Stimulated activated naive B cell treated with anti-CD40 and anti-IgM and Interleukin-4, amounts not matched to agents 10 μg/mL and 1 μg/mL and 100 μg/mL, for 72 hours (primary cell): Measurements from ENCODE around the gene STK10.
A peak's percentile ranks its signal among the peaks of the same experiment; 100 is the strongest.
"Not testable (repeated sequence)": the region's sequence is repeated elsewhere in the genome, so short reads cannot be mapped to it uniquely, and the experiment has no call there.

Source experiments
- ATAC-seq, 2 donors: fragments of 150-1000 bp; cut with Tn5 transposase; replicated peaks; 2 replicates each; pipeline ENCODE4 v1.10.0; 2021; ENCODE audit warnings: moderate library complexity in 1 of 2
- DNase-seq: peaks from one replicate; pipeline ENCODE4 v3.0.0; 2021
- H3K27ac Mint-ChIP-seq: one replicate; pipeline ENCODE4 v1.8.0; 2022; ENCODE audit warnings: mild to moderate bottlenecking, mixed read lengths
- H3K27me3 Mint-ChIP-seq, 2 donors: one replicate each; pipeline ENCODE4 v1.8.0; 2022; ENCODE audit warnings: mixed read lengths in 2 of 2
- H3K36me3 Mint-ChIP-seq, 2 donors: one replicate each; pipeline ENCODE4 v1.8.0; 2022; ENCODE audit warnings: mixed read lengths in 2 of 2, mild to moderate bottlenecking in 1 of 2
- H3K4me1 Mint-ChIP-seq, 2 donors: one replicate each; pipeline ENCODE4 v1.8.0; 2022; ENCODE audit warnings: mixed read lengths in 2 of 2, mild to moderate bottlenecking in 1 of 2
- H3K4me3 Mint-ChIP-seq, 2 donors: one replicate each; pipeline ENCODE4 v1.8.0; 2022; ENCODE audit warnings: mild to moderate bottlenecking in 2 of 2, mixed read lengths in 2 of 2, moderate library complexity in 1 of 2
- H3K9me3 Mint-ChIP-seq, 2 donors: one replicate each; pipeline ENCODE4 v1.8.0; 2022; ENCODE audit warnings: mixed read lengths in 2 of 2, mild to moderate bottlenecking in 1 of 2

The STK10 gene

GRCh38 chr5:172042183-172042582, 145.8 kb downstream of the STK10 start:
- H3K27me3 Mint-ChIP-seq: no peaks in the 10 kb centered on the region
- ATAC-seq: no peak
- peaks cover 18 to 25% of the 10 kb centered on the region in 2 donors for H3K4me1 Mint-ChIP-seq
- no peak overlapping the region for H3K4me3 Mint-ChIP-seq
- H3K36me3 Mint-ChIP-seq: peaks cover 9 to 51% of the 10 kb centered on the region in 2 donors
- H3K9me3 Mint-ChIP-seq: no peaks in the 10 kb centered on the region
- DNase-seq: no peak
- H3K27ac Mint-ChIP-seq: peak overlapping the region; percentile 86

GRCh38 chr5:172038167-172038566, 149.9 kb downstream of the STK10 start:
- Mint-ChIP-seq H3K4me3 (no peak overlapping the region), H3K4me1 (peaks cover 21 to 34% of the 10 kb centered on the region in 2 donors), H3K27me3 (no peaks in the 10 kb centered on the region), H3K27ac (no peak overlapping the region), H3K36me3 (peaks cover 2 to 29% of the 10 kb centered on the region in 2 donors), H3K9me3 (no peaks in the 10 kb centered on the region)
- DNase-seq: no peak
- no peak for ATAC-seq

GRCh38 chr5:172035049-172035448, 153.0 kb downstream of the STK10 start:
- peaks cover 20 to 30% of the 10 kb centered on the region in 2 donors for H3K4me1 Mint-ChIP-seq
- H3K27me3 Mint-ChIP-seq: no peaks in the 10 kb centered on the region
- peaks cover 18 to 44% of the 10 kb centered on the region in 2 donors for H3K36me3 Mint-ChIP-seq
- ATAC-seq (peak; percentile 93), DNase-seq (peak; percentile 22)
- peak overlapping the region; percentile 11 to 56 for H3K4me3 Mint-ChIP-seq
- H3K9me3 Mint-ChIP-seq: peaks cover 14 to 15% of the 10 kb centered on the region in 2 donors
- H3K27ac Mint-ChIP-seq: peak overlapping the region; percentile 32

GRCh38 chr5:172031894-172032461, 156.0 kb downstream of the STK10 start:
- DNase-seq (no peak), ATAC-seq (no peak)
- H3K9me3 Mint-ChIP-seq: peaks cover 14 to 15% of the 10 kb centered on the region in 2 donors
- H3K27me3 Mint-ChIP-seq: no peaks in the 10 kb centered on the region
- peaks cover 16 to 29% of the 10 kb centered on the region in 2 donors for H3K36me3 Mint-ChIP-seq
- no peak overlapping the region for H3K4me3 Mint-ChIP-seq
- H3K27ac Mint-ChIP-seq: no peak overlapping the region
- peaks cover 15 to 18% of the 10 kb centered on the region in 2 donors for H3K4me1 Mint-ChIP-seq

GRCh38 chr5:172029876-172030275, 158.1 kb downstream of the STK10 start:
- Mint-ChIP-seq H3K27ac (no peak overlapping the region), H3K27me3 (no peaks in the 10 kb centered on the region), H3K9me3 (peaks cover 14 to 15% of the 10 kb centered on the region in 2 donors), H3K4me1 (peaks cover 6 to 9% of the 10 kb centered on the region in 2 donors), H3K4me3 (no peak overlapping the region), H3K36me3 (peaks cover 16 to 29% of the 10 kb centered on the region in 2 donors)
- ATAC-seq (no peak), DNase-seq (no peak)

- DNase-seq (no peak), ATAC-seq (peak in 1 of 2 donors; percentile 58)
- Mint-ChIP-seq H3K9me3 (peaks cover 14 to 15% of the 10 kb centered on the region in 2 donors), H3K4me1 (peaks cover 0 to 4% of the 10 kb centered on the region in 2 donors), H3K27me3 (no peaks in the 10 kb centered on the region), H3K36me3 (peaks cover 16 to 25% of the 10 kb centered on the region in 2 donors), H3K4me3 (no peak overlapping the region), H3K27ac (no peak overlapping the region)
Measured at GRCh38 chr5:172028167-172028566, 159.9 kb downstream of the STK10 start.

- not testable (repeated sequence) for H3K4me1 Mint-ChIP-seq, H3K4me3 Mint-ChIP-seq, H3K36me3 Mint-ChIP-seq, H3K27me3 Mint-ChIP-seq, DNase-seq, H3K9me3 Mint-ChIP-seq, H3K27ac Mint-ChIP-seq, ATAC-seq
Measured at GRCh38 chr5:172020110-172020786, 167.8 kb downstream of the STK10 start.

GRCh38 chr5:172015346-172015745, 172.7 kb downstream of the STK10 start:
- Mint-ChIP-seq H3K4me1 (no peaks in the 10 kb centered on the region), H3K9me3 (no peaks in the 10 kb centered on the region), H3K27ac (no peak overlapping the region), H3K4me3 (no peak overlapping the region), H3K27me3 (no peaks in the 10 kb centered on the region), H3K36me3 (no peaks in the 10 kb centered on the region)
- DNase-seq (no peak), ATAC-seq (no peak)

- Mint-ChIP-seq H3K27ac (no peak overlapping the region), H3K36me3 (peaks cover 11 to 12% of the 10 kb centered on the region in 2 donors), H3K4me1 (peaks cover 7 to 10% of the 10 kb centered on the region in 2 donors), H3K9me3 (no peaks in the 10 kb centered on the region), H3K27me3 (no peaks in the 10 kb centered on the region), H3K4me3 (no peak overlapping the region)
- DNase-seq (no peak), ATAC-seq (no peak)
Measured at GRCh38 chr5:172010278-172010677, 177.7 kb downstream of the STK10 start.

GRCh38 chr5:172009536-172010270, 178.3 kb downstream of the STK10 start:
- no peak for DNase-seq
- no peak for ATAC-seq
- Mint-ChIP-seq H3K9me3 (no peaks in the 10 kb centered on the region), H3K27me3 (no peaks in the 10 kb centered on the region), H3K27ac (no peak overlapping the region), H3K36me3 (peaks cover 15 to 17% of the 10 kb centered on the region in 2 donors), H3K4me3 (no peak overlapping the region), H3K4me1 (peaks cover 12 to 14% of the 10 kb centered on the region in 2 donors)

GRCh38 chr5:172008689-172009141, 179.3 kb downstream of the STK10 start:
- peaks cover 13 to 19% of the 10 kb centered on the region in 2 donors for H3K4me1 Mint-ChIP-seq
- peaks cover 15 to 18% of the 10 kb centered on the region in 2 donors for H3K36me3 Mint-ChIP-seq
- ATAC-seq: no peak
- no peak overlapping the region for H3K4me3 Mint-ChIP-seq
- H3K27ac Mint-ChIP-seq: no peak overlapping the region
- no peaks in the 10 kb centered on the region for H3K9me3 Mint-ChIP-seq
- no peaks in the 10 kb centered on the region for H3K27me3 Mint-ChIP-seq
- no peak for DNase-seq

GRCh38 chr5:172008111-172008455, 179.9 kb downstream of the STK10 start:
- no peak overlapping the region for H3K27ac Mint-ChIP-seq
- peak overlapping the region; percentile 89 to 91 for H3K4me3 Mint-ChIP-seq
- H3K27me3 Mint-ChIP-seq: no peaks in the 10 kb centered on the region
- no peaks in the 10 kb centered on the region for H3K9me3 Mint-ChIP-seq
- H3K36me3 Mint-ChIP-seq: peaks cover 16 to 18% of the 10 kb centered on the region in 2 donors
- H3K4me1 Mint-ChIP-seq: peaks cover 17 to 25% of the 10 kb centered on the region in 2 donors
- no peak for DNase-seq
- ATAC-seq: no peak

- Mint-ChIP-seq H3K27me3 (no peaks in the 10 kb centered on the region), H3K36me3 (peaks cover 17 to 18% of the 10 kb centered on the region in 2 donors), H3K27ac (peak overlapping the region; percentile 97), H3K9me3 (no peaks in the 10 kb centered on the region), H3K4me1 (peaks cover 22 to 32% of the 10 kb centered on the region in 2 donors), H3K4me3 (peak overlapping the region; percentile 89 to 91)
- peak; percentile 4 to 6 for ATAC-seq
- DNase-seq: no peak
Measured at GRCh38 chr5:172007175-172008110, 180.6 kb downstream of the STK10 start.
